GM19452 (cell line): ENCODE data around the gene PERCC1.
"Not testable (repeated sequence)": the region's sequence is repeated elsewhere in the genome, so short reads cannot be mapped to it uniquely, and the experiment has no call there.

ENCODE experiments used
- ATAC-seq: cut with Tn5 transposase; IDR thresholded peaks from one replicate; pipeline ENCODE4 v1.9.1; 2021; ENCODE audit not compliant: unreplicated experiment

Gene PERCC1

GRCh38 chr16:1466054-1466453 is 35.2 kb downstream of the PERCC1 start:
- no peak for ATAC-seq

GRCh38 chr16:1466968-1467521 is 36.2 kb downstream of the PERCC1 start:
- ATAC-seq, result no peak

- ATAC-seq, result no peak
Measured at GRCh38 chr16:1468426-1468810, 37.5 kb downstream of the PERCC1 start.

GRCh38 chr16:1469141-1469540 is 38.3 kb downstream of the PERCC1 start:
- ATAC-seq, result not testable (repeated sequence)

GRCh38 chr16:1469693-1470201 is 38.9 kb downstream of the PERCC1 start:
- ATAC-seq, result no peak

- no peak for ATAC-seq
Measured at GRCh38 chr16:1470481-1471251, 39.8 kb downstream of the PERCC1 start.

GRCh38 chr16:1471569-1472194 is 40.8 kb downstream of the PERCC1 start:
- ATAC-seq, result no peak

GRCh38 chr16:1472974-1473373 is 42.1 kb downstream of the PERCC1 start:
- ATAC-seq, result no peak

- peak; percentile 30 for ATAC-seq
Measured at GRCh38 chr16:1474082-1474795, 43.4 kb downstream of the PERCC1 start.

GRCh38 chr16:1474796-1475551 is 44.1 kb downstream of the PERCC1 start, which contains the start of gene CLCN7:
Gene CLCN7 (minus strand): TSS chr16:1475028. CDS start chr16:1474974, 54 bp downstream.
- peak; percentile 81 for ATAC-seq

- no peak for ATAC-seq
Measured at GRCh38 chr16:1475552-1476114, 44.8 kb downstream of the PERCC1 start.

- ATAC-seq, result no peak
Measured at GRCh38 chr16:1477033-1477432, 46.2 kb downstream of the PERCC1 start.

GRCh38 chr16:1478937-1479336 is 48.1 kb downstream of the PERCC1 start:
- not testable (repeated sequence) for ATAC-seq

GRCh38 chr16:1481906-1482835 is 51.3 kb downstream of the PERCC1 start:
- no peak for ATAC-seq
